Fibroblast of villous mesenchyme (primary cell): ENCODE results near the gene SDR42E2. TPM values are rescaled to one million over a fixed set of nuclear protein-coding genes. Genes with fewer than 3 reads are reported as not detected.

ENCODE experiments used
- DNase-seq: peaks from one replicate; pipeline ENCODE4 v3.0.0-alpha.2; 2010; ENCODE audit warnings: low read depth
- H3K4me3 ChIP-seq: 2 replicates; pipeline ENCODE4 v1.5.1; 2011; ENCODE audit warnings: low read depth, mild to moderate bottlenecking, low read length
- total RNA-seq: library from RNA; depleted of rRNA; stranded (reverse); fragments of >200 nt; gene quantifications from 2 replicates; pipeline ENCODE4 v1.2.3, GENCODE V29; 2012
- TF ChIP-seq, protein P1 (sequence below): IDR thresholded peaks from 2 replicates; pipeline ENCODE4 v1.5.1; 2012; ENCODE audit warnings: low read depth, mild to moderate bottlenecking, low read length; ENCODE audit not compliant: insufficient read depth

The SDR42E2 gene
- total RNA-seq, 1 donor, result not detected

DNA sequence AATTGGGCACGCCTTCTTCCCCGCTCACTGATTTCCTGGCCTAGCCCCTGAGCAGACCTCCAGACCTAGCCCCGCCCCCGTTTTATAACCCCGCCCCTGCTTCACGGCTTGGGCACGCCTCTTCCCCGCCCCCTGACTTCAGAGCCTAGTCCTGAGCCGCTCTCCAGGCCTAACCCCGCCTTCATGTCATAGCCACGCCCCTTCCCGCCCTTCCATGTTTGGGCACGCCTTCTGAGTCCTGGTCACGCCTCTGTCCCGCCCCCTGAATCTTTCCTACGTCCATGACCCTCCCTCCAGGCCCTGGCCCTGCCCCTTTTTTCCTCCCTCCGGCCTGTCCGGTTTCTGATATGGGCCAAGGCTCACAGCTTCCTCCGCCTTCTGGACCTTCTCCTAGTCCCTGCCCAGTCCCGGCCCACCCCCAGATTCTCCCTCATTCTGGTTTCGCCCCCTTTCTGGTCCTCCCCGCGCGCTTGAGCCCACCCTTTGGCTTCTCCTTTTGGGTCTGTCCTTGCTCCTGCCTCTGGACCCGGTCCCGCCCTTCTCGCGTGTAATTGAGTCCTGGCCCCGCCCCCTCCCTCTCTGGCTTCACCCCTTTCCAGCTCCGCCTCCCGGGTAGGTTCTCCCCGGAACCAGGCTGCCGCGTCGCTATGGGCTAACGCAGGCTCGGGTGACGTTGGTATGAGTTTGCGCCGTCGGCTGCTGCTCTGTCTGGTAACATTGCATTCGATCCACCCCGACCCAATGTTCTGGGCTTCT is 28.6 kb downstream of the SDR42E2 start:
- peak overlapping the region; percentile 61 for H3K4me3 ChIP-seq
- peak; percentile 100 for DNase-seq
- TF ChIP-seq, protein P1, sequence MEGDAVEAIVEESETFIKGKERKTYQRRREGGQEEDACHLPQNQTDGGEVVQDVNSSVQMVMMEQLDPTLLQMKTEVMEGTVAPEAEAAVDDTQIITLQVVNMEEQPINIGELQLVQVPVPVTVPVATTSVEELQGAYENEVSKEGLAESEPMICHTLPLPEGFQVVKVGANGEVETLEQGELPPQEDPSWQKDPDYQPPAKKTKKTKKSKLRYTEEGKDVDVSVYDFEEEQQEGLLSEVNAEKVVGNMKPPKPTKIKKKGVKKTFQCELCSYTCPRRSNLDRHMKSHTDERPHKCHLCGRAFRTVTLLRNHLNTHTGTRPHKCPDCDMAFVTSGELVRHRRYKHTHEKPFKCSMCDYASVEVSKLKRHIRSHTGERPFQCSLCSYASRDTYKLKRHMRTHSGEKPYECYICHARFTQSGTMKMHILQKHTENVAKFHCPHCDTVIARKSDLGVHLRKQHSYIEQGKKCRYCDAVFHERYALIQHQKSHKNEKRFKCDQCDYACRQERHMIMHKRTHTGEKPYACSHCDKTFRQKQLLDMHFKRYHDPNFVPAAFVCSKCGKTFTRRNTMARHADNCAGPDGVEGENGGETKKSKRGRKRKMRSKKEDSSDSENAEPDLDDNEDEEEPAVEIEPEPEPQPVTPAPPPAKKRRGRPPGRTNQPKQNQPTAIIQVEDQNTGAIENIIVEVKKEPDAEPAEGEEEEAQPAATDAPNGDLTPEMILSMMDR, result no peak

DNA sequence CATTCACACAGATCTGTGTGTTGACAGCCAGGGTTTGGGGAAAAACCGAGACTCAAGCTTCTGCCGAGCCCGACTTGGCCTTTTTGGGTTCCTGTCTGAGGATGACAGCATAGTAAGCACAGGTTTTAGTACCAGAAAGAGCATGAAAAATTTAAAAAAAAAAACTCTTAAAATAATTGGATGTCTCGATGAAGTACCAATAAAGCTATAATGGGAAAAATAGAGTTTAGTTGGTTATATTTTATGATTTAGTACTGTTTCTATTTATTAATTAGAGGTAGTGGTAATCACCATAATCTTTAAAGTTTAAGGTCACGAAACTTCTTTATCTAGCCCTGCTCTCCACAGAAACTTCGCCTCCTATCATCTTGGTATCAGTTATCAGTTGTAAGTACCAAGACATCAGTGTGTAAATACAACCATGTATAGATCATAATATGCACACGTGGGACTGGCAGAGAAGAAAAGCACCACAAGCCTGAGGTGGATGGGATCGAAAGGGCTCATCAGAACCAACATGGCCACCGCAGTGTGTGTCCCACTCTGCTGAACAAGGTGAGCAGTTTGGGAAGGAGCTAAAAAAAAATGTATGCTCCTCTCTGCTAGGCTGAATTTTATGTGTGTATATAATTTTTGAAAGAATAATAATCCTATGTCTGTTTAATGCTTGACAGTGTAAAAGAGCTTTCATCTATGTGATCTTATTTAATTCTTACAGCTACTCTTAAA is 29.4 kb downstream of the SDR42E2 start:
- TF ChIP-seq, protein P1, result no peak
- no peak for DNase-seq
- H3K4me3 ChIP-seq, result peak overlapping the region; percentile 61

DNA sequence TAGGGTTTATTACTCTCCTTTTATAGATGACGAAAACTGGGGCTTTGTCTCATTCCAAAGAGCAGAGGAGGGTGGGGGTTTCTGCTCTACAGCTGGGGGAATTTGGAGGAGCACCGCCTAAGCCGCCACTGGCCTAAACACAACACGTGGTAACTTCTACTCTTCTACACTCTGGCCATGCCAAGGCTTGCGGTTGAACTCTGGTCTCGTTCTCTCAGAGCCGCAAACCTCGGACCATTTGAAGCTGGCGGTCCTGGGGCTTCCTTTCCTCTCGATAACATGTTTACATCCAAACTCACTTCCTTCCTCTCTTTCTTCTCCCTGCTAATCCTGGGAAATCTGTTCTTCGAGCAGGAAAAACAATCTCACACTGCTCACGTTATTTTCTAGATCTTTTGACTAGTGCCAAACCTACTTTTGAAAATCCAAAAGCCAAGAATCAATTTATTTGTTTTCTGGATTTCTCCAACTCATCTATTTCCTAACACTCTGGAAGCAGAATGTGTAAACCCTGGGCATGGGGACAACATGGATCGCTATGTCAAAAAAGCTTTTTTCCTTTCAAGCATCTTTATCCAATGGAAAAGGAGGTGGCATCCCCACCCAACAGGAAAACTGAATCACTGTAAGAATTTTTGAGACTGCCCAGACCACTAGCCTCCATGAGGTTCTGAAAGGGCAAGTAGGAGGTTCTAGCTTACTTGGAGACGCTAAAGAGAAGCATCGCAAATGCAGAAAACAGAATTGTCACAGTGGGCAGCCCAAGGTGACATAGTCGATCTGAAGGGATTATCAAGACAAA is 30.2 kb downstream of the SDR42E2 start:
- peak overlapping the region; percentile 61 for H3K4me3 ChIP-seq
- TF ChIP-seq, protein P1, result no peak
- peak; percentile 98 for DNase-seq

DNA sequence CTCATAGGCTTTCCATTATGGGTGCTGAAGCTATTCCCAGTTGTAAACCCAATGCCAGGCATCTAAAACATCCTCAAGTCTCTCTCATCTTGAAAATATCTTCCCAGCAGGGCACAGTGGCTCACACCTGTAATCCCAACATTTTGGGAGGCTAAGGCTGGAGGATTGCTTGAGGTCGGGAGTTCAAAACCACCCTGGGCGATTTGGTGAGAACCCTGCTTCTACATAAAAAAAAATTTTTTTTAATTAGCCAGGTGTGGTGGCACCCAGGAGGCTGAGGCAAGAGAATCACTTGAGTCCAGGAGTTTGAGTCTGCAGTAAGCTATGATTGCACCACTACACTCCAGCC is 30.7 kb downstream of the SDR42E2 start:
- TF ChIP-seq, protein P1, result no peak
- DNase-seq, result no peak
- peak overlapping the region; percentile 61 for H3K4me3 ChIP-seq

DNA sequence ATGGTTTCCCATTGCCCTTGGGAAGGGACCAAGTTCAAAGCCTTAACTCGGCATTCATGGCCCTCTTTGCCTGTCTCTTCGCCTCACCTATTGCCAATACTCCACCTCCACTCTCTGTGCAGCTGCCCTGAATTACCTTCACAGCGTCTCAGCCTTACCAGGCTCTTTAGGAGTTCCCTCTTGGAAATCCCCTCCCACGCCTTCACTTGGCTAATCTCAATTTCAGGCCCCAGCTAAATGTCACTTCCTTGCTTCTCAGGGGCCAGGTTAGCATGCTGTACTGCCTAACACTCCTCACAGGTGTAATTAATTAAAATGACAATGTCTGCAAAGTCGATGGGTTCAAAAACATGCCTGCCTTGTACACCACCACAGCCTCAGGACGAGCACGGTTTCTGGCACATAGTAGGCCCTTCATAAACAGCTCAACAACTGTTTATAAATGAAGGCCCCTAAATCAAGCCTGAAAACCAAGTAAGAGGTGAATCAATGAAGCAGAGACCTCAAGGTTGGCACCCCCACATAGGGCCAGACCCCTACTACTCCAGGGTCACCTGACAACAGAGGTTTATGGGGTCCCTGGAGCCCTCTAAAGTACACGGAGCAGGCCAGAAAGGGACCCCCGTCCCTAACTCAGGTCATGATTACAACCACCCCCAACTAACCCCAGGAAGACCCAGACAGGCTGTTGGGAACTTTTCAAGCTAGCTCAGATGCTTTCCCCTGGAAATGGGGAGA is 32.6 kb downstream of the SDR42E2 start:
- TF ChIP-seq, protein P1, result no peak
- DNase-seq, result no peak
- H3K4me3 ChIP-seq, result no peak overlapping the region

DNA sequence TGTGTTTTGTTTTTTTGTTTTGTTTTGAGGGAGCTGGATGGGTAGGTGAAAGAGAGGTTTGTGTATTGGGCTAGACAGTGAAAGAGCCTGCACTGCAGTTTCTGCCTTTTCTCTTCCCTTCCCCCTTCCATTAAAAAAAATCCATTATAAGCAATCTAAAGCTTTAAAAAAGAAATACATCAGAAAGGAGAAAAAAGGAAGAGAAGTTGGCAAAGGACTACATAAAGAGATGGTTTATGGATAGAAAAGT is 33.1 kb downstream of the SDR42E2 start:
- H3K4me3 ChIP-seq, result no peak overlapping the region
- no peak for DNase-seq
- TF ChIP-seq, protein P1, result no peak
